Uterus (tissue), 2 donors: ENCODE measurements around the gene CLPSL2.

Source experiments
- POLR2A ChIP-seq, 2 donors: fragments of 450-650 bp; IDR thresholded peaks; one replicate each; pipeline ENCODE4 v1.6.1; 2016; ENCODE audit warnings: antibody characterized with exemption in 2 of 2, mild to moderate bottlenecking in 1 of 2, moderate library complexity in 1 of 2
- TF ChIP-seq, protein P1 (sequence below), 4 experiments: fragments of 200-600 bp in 2 of 4; fragments of 450-650 bp in 2 of 4; sonication (generic) in 2 of 4; IDR thresholded peaks; one replicate each; pipeline ENCODE4 v1.5.1; 2016 to 2019; ENCODE audit warnings: antibody characterized with exemption in 4 of 4, mild to moderate bottlenecking in 2 of 4, moderate library complexity in 1 of 4

DNA sequence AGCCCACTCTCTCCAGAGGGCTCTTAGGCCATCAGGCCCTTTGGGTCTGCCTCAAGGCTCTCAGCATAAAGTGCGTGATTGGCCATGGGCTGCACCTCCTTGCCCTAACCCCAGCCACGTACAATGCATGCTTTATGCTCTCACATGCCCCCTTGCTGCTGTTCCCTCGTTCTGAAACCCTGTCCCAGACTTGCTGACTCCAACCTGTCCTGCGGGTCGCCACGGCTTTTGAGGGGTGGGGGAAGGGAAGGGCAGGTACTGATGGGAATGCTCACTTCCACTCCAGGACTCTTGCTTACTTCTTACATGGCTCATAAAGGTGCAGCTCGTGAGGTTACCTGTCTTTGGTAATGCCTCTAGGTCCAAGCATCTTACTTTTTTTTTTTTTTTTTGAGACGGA is 33.6 kb upstream of the CLPSL2 start:
- TF ChIP-seq, protein P1, sequence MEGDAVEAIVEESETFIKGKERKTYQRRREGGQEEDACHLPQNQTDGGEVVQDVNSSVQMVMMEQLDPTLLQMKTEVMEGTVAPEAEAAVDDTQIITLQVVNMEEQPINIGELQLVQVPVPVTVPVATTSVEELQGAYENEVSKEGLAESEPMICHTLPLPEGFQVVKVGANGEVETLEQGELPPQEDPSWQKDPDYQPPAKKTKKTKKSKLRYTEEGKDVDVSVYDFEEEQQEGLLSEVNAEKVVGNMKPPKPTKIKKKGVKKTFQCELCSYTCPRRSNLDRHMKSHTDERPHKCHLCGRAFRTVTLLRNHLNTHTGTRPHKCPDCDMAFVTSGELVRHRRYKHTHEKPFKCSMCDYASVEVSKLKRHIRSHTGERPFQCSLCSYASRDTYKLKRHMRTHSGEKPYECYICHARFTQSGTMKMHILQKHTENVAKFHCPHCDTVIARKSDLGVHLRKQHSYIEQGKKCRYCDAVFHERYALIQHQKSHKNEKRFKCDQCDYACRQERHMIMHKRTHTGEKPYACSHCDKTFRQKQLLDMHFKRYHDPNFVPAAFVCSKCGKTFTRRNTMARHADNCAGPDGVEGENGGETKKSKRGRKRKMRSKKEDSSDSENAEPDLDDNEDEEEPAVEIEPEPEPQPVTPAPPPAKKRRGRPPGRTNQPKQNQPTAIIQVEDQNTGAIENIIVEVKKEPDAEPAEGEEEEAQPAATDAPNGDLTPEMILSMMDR (IDR thresholded peaks at IDR 0.05): no peak
- TF ChIP-seq POLR2A (IDR thresholded peaks at IDR 0.05): no peak
